Measurements from ENCODE around the gene BORCS5. TPM values are rescaled to one million over a fixed set of nuclear protein-coding genes. Genes with fewer than 3 reads are reported as not detected.

BORCS5 gene
- total and polyA plus RNA-seq, 2 of the 8 experiments (the other 6 are each of a cell fraction or from before 2014, with no cell fraction given): 8.3 to 17.4 TPM

DNA sequence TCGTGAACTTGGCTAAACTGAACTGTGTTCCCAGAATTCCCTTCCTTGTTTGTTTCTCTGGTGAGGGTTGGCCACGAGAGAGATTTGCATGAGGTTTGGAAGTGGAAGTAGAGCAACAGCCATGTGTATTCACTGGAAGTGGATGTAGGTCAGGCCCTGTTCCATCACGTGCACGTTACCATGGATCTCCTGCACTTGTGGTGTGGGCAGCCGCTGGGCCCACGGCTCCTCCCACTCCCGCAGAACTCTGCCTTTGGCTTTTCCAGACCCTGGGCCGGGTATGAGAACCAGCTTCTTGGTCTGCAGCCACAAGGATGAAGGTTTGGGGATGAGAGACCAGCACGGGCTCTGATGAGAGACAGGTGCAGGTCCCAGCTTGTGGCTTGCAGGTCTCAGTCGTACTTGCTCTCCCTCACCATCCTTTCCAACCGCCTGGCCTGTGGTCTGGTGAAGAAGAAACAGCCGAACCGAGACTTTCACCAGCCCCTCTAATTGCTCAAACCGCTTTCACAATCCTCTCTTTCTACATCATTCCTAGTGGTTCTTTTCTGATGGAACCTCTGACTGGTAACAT is 110.9 kb downstream of the BORCS5 start (continued):
- TF ChIP-seq, protein P1, sequence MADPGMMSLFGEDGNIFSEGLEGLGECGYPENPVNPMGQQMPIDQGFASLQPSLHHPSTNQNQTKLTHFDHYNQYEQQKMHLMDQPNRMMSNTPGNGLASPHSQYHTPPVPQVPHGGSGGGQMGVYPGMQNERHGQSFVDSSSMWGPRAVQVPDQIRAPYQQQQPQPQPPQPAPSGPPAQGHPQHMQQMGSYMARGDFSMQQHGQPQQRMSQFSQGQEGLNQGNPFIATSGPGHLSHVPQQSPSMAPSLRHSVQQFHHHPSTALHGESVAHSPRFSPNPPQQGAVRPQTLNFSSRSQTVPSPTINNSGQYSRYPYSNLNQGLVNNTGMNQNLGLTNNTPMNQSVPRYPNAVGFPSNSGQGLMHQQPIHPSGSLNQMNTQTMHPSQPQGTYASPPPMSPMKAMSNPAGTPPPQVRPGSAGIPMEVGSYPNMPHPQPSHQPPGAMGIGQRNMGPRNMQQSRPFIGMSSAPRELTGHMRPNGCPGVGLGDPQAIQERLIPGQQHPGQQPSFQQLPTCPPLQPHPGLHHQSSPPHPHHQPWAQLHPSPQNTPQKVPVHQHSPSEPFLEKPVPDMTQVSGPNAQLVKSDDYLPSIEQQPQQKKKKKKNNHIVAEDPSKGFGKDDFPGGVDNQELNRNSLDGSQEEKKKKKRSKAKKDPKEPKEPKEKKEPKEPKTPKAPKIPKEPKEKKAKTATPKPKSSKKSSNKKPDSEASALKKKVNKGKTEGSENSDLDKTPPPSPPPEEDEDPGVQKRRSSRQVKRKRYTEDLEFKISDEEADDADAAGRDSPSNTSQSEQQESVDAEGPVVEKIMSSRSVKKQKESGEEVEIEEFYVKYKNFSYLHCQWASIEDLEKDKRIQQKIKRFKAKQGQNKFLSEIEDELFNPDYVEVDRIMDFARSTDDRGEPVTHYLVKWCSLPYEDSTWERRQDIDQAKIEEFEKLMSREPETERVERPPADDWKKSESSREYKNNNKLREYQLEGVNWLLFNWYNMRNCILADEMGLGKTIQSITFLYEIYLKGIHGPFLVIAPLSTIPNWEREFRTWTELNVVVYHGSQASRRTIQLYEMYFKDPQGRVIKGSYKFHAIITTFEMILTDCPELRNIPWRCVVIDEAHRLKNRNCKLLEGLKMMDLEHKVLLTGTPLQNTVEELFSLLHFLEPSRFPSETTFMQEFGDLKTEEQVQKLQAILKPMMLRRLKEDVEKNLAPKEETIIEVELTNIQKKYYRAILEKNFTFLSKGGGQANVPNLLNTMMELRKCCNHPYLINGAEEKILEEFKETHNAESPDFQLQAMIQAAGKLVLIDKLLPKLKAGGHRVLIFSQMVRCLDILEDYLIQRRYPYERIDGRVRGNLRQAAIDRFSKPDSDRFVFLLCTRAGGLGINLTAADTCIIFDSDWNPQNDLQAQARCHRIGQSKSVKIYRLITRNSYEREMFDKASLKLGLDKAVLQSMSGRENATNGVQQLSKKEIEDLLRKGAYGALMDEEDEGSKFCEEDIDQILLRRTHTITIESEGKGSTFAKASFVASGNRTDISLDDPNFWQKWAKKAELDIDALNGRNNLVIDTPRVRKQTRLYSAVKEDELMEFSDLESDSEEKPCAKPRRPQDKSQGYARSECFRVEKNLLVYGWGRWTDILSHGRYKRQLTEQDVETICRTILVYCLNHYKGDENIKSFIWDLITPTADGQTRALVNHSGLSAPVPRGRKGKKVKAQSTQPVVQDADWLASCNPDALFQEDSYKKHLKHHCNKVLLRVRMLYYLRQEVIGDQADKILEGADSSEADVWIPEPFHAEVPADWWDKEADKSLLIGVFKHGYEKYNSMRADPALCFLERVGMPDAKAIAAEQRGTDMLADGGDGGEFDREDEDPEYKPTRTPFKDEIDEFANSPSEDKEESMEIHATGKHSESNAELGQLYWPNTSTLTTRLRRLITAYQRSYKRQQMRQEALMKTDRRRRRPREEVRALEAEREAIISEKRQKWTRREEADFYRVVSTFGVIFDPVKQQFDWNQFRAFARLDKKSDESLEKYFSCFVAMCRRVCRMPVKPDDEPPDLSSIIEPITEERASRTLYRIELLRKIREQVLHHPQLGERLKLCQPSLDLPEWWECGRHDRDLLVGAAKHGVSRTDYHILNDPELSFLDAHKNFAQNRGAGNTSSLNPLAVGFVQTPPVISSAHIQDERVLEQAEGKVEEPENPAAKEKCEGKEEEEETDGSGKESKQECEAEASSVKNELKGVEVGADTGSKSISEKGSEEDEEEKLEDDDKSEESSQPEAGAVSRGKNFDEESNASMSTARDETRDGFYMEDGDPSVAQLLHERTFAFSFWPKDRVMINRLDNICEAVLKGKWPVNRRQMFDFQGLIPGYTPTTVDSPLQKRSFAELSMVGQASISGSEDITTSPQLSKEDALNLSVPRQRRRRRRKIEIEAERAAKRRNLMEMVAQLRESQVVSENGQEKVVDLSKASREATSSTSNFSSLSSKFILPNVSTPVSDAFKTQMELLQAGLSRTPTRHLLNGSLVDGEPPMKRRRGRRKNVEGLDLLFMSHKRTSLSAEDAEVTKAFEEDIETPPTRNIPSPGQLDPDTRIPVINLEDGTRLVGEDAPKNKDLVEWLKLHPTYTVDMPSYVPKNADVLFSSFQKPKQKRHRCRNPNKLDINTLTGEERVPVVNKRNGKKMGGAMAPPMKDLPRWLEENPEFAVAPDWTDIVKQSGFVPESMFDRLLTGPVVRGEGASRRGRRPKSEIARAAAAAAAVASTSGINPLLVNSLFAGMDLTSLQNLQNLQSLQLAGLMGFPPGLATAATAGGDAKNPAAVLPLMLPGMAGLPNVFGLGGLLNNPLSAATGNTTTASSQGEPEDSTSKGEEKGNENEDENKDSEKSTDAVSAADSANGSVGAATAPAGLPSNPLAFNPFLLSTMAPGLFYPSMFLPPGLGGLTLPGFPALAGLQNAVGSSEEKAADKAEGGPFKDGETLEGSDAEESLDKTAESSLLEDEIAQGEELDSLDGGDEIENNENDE (IDR thresholded peaks at IDR 0.05; ENCODE audit: insufficient replicate concordance, low read length): no peak
- TF ChIP-seq POLR2A (IDR thresholded peaks at IDR 0.05; ENCODE audit: control extremely low read depth in 1 of 2, low read depth in 2 of 2, low read length in 2 of 2) (no peak), CBX8 (IDR thresholded peaks at IDR 0.05; ENCODE audit: borderline replicate concordance, low read depth, low read length) (no peak), JUND (IDR thresholded peaks at IDR 0.05; ENCODE audit: low read length) (no peak), EZH2 (IDR thresholded peaks at IDR 0.05; ENCODE audit: low read depth, low read length, severe bottlenecking) (no peak), RNF2 (IDR thresholded peaks at IDR 0.05; ENCODE audit: borderline replicate concordance, low read depth, low read length, missing control alignments, poor library complexity, severe bottlenecking) (no peak), SIN3A (conservative IDR thresholded peaks at IDR 0.05 in 1 of 2, IDR thresholded peaks at IDR 0.05 in 1 of 2; ENCODE audit: low read depth in 1 of 2, low read length in 2 of 2) (no peak)
- TF ChIP-seq, protein P2, sequence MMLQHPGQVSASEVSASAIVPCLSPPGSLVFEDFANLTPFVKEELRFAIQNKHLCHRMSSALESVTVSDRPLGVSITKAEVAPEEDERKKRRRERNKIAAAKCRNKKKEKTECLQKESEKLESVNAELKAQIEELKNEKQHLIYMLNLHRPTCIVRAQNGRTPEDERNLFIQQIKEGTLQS (IDR thresholded peaks at IDR 0.05; ENCODE audit: insufficient read depth, low read depth, low read length): no peak
